ENCODE results near the gene CRB3.

DNA sequence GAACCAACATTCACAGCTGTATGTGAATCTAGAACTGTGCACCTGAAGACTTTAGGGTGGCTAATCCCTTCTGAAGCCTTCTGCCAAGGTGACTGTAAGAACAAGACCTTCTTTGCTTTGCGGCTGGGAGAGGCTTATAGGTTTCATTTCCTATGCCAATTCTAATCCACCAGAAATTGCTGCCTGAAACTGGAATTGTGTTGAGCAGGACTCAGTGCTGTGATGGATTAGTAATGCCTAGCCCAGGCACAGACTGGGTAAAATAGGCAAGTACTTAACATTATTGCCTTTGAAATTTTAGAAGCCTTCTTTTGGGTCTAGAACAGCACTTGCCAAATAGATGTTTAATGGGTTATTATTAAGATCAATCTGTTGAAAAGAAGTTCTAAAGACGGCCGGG is 16.0 kb upstream of the CRB3 start:
- TF ChIP-seq CTCF (conservative IDR thresholded peaks at IDR 0.05; ENCODE audit: low read length) (no peak), EZH2phosphoT487 (IDR thresholded peaks at IDR 0.05; ENCODE audit: borderline replicate concordance, low read depth, low read length) (no peak)

Data from OCI-LY7 (cell line).